ENCODE results near the gene SORCS2.

The SORCS2 gene

DNA sequence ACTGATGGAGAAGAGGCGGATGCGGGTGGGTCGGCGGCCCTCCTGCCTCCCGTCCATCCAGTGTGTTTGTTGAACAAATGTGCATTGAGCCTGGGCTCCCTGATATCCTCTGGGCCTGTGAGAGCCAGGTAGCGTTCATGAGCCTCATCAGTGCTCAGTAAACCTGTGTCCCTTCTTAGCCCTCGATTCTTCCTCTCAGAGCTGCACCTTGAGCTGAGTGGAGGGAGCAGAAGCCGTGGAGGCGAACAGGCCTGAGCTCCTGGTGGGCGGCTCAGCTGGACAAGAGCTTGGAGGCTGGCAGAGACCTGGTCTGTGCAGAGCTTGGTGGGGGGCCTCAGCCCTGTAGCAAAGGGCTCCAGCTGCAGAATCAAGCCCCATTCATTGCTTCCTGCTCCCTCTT lies 112.1 kb downstream of the SORCS2 start:
- TF ChIP-seq, protein P1, sequence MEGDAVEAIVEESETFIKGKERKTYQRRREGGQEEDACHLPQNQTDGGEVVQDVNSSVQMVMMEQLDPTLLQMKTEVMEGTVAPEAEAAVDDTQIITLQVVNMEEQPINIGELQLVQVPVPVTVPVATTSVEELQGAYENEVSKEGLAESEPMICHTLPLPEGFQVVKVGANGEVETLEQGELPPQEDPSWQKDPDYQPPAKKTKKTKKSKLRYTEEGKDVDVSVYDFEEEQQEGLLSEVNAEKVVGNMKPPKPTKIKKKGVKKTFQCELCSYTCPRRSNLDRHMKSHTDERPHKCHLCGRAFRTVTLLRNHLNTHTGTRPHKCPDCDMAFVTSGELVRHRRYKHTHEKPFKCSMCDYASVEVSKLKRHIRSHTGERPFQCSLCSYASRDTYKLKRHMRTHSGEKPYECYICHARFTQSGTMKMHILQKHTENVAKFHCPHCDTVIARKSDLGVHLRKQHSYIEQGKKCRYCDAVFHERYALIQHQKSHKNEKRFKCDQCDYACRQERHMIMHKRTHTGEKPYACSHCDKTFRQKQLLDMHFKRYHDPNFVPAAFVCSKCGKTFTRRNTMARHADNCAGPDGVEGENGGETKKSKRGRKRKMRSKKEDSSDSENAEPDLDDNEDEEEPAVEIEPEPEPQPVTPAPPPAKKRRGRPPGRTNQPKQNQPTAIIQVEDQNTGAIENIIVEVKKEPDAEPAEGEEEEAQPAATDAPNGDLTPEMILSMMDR (IDR thresholded peaks at IDR 0.05; ENCODE audit: low read depth, low read length) = no peak
- DNase-seq (ENCODE audit: extremely low read depth, low read depth) = no peak

DNA sequence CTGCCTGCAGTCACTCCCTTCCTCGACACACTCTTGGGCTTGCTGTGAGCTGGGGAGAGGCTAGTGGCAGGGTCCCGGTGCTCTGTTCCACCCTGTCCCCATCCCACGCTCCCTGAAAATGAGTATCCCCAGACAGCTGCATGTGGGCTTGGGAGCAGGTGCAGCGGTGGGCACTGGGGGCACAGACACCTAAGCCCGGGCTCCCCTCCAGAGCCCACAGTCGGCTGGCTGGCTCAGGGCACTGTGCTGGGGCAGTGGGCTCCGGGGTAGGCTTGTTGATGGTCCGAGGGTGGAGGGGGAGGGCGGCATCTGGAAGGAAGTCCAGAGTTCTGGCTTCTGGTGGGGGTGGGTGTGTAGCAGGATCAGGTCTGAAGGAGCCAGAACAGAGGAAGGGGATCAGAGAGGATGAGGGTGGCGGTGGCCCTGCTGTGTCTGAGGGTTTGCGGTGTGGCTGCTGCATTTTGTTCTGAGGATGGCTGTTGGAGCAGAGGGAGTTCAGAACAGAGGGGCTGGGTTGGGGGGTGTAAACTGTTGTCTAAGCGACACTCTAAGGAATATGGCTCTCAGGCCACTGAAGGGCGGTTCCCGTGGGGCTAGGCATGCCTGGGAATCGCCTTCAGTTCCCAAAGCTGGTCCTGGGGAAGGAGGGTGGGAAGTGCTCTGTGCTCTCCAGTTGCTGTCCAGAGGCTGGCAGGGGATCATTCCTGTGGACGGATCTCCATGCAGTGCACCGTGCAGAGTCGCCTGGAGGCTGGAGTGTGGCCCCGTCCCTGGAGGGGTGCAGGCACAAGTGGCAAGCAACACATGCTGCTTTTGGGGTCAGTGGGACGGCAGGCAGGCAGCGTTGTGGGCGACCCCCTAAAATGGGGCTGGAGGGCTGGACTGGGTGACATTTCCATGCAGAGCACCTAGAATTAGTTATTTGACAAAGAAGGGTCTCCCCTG lies 114.0 kb downstream of the SORCS2 start:
- DNase-seq (ENCODE audit: extremely low read depth, low read depth) = no peak
- TF ChIP-seq, protein P1 (IDR thresholded peaks at IDR 0.05; ENCODE audit: low read depth, low read length) = no peak

DNA sequence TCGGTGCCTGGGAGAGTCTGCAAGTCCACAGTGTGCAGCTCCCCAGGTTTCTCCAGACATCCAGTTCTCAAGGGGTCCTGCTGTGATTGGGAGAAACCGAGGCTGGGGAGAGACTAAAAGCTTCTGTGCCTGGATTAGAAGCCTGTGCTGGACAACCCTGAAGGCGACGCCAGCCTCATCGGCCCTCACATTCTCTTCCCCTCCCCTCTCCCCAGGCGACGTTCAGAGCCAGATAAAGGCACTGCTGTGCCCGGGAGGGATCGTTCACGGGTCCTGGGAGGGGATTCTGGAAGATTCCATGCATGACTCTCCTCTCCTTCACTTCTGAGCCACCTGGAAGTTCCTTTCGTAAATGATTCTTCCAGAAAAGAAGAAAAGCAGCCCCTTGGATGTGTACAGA lies 114.6 kb downstream of the SORCS2 start:
- DNase-seq (ENCODE audit: extremely low read depth, low read depth) = no peak
- TF ChIP-seq, protein P1 (IDR thresholded peaks at IDR 0.05; ENCODE audit: low read depth, low read length) = no peak

DNA sequence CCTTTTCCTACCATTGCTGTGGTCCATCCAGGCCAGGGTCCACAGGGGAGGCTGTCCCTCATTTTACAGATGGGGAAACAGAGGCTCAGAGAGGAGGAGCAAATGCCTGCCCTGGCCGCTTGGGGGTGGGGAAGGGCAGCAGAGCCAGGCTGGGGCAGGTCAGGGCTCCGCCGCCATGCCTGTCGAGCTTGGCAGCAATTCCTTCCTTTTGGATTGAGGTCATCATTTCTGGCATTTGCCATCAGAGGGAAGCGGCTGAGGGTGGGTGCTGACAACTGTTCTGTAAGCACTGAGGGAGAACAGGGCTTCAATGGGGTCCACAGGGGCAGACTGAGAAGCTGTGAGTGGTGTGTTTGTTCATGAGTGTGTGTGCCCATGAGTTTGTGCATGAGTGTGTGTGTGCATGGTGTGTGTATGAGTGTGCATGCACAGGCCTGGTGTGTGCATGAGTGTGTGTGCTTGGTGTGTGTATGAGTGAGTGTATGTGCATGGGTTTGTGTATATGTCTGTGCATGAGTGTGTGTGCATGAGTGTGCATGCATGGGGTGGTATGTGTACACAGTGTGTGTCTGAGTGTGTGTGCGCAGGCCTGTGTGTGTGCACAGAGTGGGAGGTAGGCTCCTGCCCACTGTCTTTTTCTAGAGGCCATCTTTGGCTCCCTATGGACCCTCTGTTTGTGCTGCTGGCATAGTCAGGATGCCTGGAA lies 115.2 kb downstream of the SORCS2 start:
- TF ChIP-seq, protein P1 (IDR thresholded peaks at IDR 0.05; ENCODE audit: low read depth, low read length) = no peak
- DNase-seq (ENCODE audit: extremely low read depth, low read depth) = no peak

DNA sequence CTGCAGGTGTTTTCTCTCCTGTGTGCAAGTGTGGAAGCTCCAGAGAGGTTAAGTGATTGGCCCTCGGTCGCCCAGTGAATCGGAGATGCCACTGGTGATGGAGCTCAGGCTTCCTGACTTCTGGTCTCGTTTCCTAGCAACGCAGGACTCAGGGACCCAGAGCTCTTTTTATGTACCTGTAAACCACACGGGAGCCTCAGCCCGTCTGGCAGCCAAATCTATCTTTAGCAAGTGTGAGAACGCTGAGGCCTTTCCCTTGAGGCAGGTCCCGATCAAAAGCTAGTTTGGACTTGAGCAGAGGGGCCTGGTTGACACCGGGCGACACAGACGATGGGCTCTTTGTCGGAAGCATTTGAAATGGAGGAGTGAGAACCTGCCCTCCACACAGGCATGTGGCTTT lies 116.8 kb downstream of the SORCS2 start:
- TF ChIP-seq, protein P1 (IDR thresholded peaks at IDR 0.05; ENCODE audit: low read depth, low read length) = no peak
- DNase-seq (ENCODE audit: extremely low read depth, low read depth) = no peak

DNA sequence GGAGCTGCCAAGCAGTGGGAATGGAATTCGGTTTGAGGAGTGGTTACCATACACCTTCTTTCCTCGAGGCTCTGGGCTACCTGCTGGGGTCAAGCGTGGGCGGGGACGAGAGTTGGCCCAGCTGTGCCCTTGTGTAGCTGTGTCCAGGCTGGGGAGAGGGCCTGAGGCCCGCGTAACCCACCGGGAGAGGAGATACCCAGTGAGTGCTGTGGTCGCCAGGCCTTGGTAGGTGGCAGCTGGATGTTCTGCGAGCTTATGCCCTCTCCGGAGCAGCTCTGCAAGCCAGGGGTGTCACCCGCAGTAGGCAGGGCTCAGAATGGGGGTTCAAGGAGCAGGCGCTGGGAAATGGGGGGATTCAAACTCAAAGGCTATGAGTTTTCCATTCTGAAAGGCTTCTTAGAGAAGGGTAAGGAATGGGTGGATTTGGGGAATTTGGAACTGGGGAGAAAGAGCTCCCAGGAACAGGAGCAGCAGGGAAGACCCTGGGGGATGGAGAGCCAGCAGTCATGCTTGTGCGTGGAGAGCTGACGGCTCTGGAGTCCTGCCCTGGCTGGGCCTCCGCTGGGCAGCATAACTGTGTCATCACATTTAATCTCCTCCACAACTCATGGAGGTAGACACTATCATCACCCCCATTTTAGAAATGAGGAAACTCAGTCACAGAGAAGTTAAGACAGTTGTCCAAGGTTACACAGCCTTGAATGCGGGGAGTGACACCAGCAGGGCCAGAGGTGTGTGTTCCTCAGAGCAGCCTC lies 117.5 kb downstream of the SORCS2 start:
- DNase-seq (ENCODE audit: extremely low read depth, low read depth) = no peak
- TF ChIP-seq, protein P1 (IDR thresholded peaks at IDR 0.05; ENCODE audit: low read depth, low read length) = no peak

All from AG09319 (cell line).